Parathyroid adenoma (tissue), 2 donors: Measurements from ENCODE around the gene MAK.

ENCODE experiments used
- H2AFZ ChIP-seq: fragments of 300-600 bp; sonication (generic); one replicate; pipeline ENCODE4 v1.7.0; 2017; ENCODE audit warnings: antibody characterized with exemption, mild to moderate bottlenecking
- H3K27ac ChIP-seq: fragments of 300-600 bp; sonication (generic); one replicate; pipeline ENCODE4 v1.7.0; 2017
- H3K27me3 ChIP-seq: fragments of 300-600 bp; sonication (generic); one replicate; pipeline ENCODE4 v1.7.0; 2017; ENCODE audit warnings: low read length; ENCODE audit not compliant: control insufficient read depth, insufficient read depth
- H3K36me3 ChIP-seq: fragments of 300-600 bp; sonication (generic); one replicate; pipeline ENCODE4 v1.7.0; 2017; ENCODE audit warnings: low read length; ENCODE audit not compliant: control insufficient read depth, insufficient read depth
- H3K4me1 ChIP-seq: fragments of 300-600 bp; sonication (generic); one replicate; pipeline ENCODE4 v1.7.0; 2017; ENCODE audit warnings: control low read depth
- H3K4me2 ChIP-seq: fragments of 300-600 bp; sonication (generic); one replicate; pipeline ENCODE4 v1.7.0; 2017; ENCODE audit warnings: low read length
- H3K4me3 ChIP-seq: fragments of 300-600 bp; sonication (generic); one replicate; pipeline ENCODE4 v1.7.0; 2017; ENCODE audit warnings: low read depth, low read length
- H3K79me2 ChIP-seq: fragments of 300-600 bp; sonication (generic); one replicate; pipeline ENCODE4 v1.7.0; 2017; ENCODE audit warnings: control low read depth
- H3K9ac ChIP-seq: fragments of 300-600 bp; sonication (generic); one replicate; pipeline ENCODE4 v1.7.0; 2017; ENCODE audit warnings: mild to moderate bottlenecking
- H3K9me3 ChIP-seq: fragments of 300-600 bp; sonication (generic); one replicate; pipeline ENCODE4 v1.7.0; 2017; ENCODE audit warnings: low read length; ENCODE audit not compliant: control insufficient read depth
- CTCF ChIP-seq: fragments of 300-600 bp; sonication (generic); IDR thresholded peaks from one replicate; pipeline ENCODE4 v1.7.0; 2017; ENCODE audit warnings: antibody characterized with exemption, mild to moderate bottlenecking
- donor health status: primary hyperparathyroidism.

The MAK gene

GRCh38 chr6:10801224-10801848 is 37.0 kb downstream of the MAK start:
- Histone ChIP-seq H2AFZ (no peak overlapping the region), H3K27ac (no peak overlapping the region), H3K9me3 (no peaks in the 10 kb centered on the region), H3K79me2 (peaks cover 5% of the 10 kb centered on the region), H3K4me3 (no peak overlapping the region), H3K9ac (no peak overlapping the region), H3K36me3 (no peaks in the 10 kb centered on the region), H3K4me1 (no peaks in the 10 kb centered on the region), H3K27me3 (no peaks in the 10 kb centered on the region), H3K4me2 (no peak overlapping the region)
- peak; percentile 96 for TF ChIP-seq CTCF

GRCh38 chr6:10800810-10801209 is 37.5 kb downstream of the MAK start:
- Histone ChIP-seq H3K27me3 (no peaks in the 10 kb centered on the region), H3K4me2 (no peak overlapping the region), H3K9ac (no peak overlapping the region), H3K36me3 (no peaks in the 10 kb centered on the region), H2AFZ (no peak overlapping the region), H3K4me1 (no peaks in the 10 kb centered on the region), H3K4me3 (no peak overlapping the region), H3K9me3 (no peaks in the 10 kb centered on the region), H3K79me2 (peaks cover 5% of the 10 kb centered on the region), H3K27ac (no peak overlapping the region)
- no peak for TF ChIP-seq CTCF

- H3K4me2 ChIP-seq = no peak overlapping the region
- no peaks in the 10 kb centered on the region for H3K4me1 ChIP-seq
- no peak overlapping the region for H3K27ac ChIP-seq
- no peaks in the 10 kb centered on the region for H3K79me2 ChIP-seq
- H3K9me3 ChIP-seq = no peaks in the 10 kb centered on the region
- H2AFZ ChIP-seq = no peak overlapping the region
- no peak overlapping the region for H3K4me3 ChIP-seq
- no peaks in the 10 kb centered on the region for H3K27me3 ChIP-seq
- TF ChIP-seq CTCF = no peak
- no peaks in the 10 kb centered on the region for H3K36me3 ChIP-seq
- no peak overlapping the region for H3K9ac ChIP-seq
These were observed 44.1 kb downstream of the MAK start for GRCh38 chr6:10794239-10794638.

GRCh38 chr6:10793695-10794094 is 44.6 kb downstream of the MAK start:
- Histone ChIP-seq H3K4me2 (no peak overlapping the region), H3K27ac (no peak overlapping the region), H3K36me3 (no peaks in the 10 kb centered on the region), H3K4me1 (no peaks in the 10 kb centered on the region), H3K9me3 (no peaks in the 10 kb centered on the region), H3K4me3 (no peak overlapping the region), H2AFZ (no peak overlapping the region), H3K27me3 (no peaks in the 10 kb centered on the region), H3K79me2 (no peaks in the 10 kb centered on the region), H3K9ac (no peak overlapping the region)
- no peak for TF ChIP-seq CTCF

GRCh38 chr6:10793035-10793434 is 45.3 kb downstream of the MAK start:
- Histone ChIP-seq H3K27ac (no peak overlapping the region), H2AFZ (no peak overlapping the region), H3K4me3 (no peak overlapping the region), H3K9me3 (no peaks in the 10 kb centered on the region), H3K4me1 (no peaks in the 10 kb centered on the region), H3K4me2 (no peak overlapping the region), H3K79me2 (no peaks in the 10 kb centered on the region), H3K36me3 (no peaks in the 10 kb centered on the region), H3K9ac (no peak overlapping the region), H3K27me3 (no peaks in the 10 kb centered on the region)
- no peak for TF ChIP-seq CTCF
